ENCODE data around the gene NAALADL2.

NAALADL2 gene

DNA sequence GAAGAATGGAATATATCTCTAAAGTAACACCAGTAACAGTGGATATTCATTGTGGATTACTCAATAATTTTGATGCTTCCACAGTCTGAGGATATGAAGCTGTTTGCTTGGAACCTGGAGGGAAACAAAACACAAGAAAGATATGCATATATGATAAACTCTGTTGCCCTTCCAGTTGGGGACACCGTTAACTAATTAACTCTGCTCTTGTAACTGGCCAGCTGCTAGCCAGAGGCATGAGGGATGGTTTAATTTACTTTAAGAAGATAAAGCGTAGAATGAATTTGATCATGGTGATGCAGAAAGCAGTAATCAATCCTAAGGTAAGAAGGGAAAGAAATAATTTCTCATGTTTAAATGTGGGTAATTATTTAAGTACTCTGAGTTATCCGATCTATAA lies 442.6 kb downstream of the NAALADL2 start:
- no peak for ATAC-seq (ENCODE audit: insufficient read depth, low read depth)
- Histone ChIP-seq H3K27me3 (ENCODE audit: insufficient read depth, low read length, poor library complexity) (no peaks in the 10 kb centered on the region), H3K9ac (ENCODE audit: low read depth, low read length) (no peak overlapping the region), H4K20me1 (ENCODE audit: insufficient read depth, low read length) (no peaks in the 10 kb centered on the region), H3K4me1 (ENCODE audit: insufficient read depth, low read length) (no peaks in the 10 kb centered on the region), H3K36me3 (ENCODE audit: insufficient read depth, low read length) (no peaks in the 10 kb centered on the region), H3K79me2 (ENCODE audit: insufficient read depth, low read length) (no peaks in the 10 kb centered on the region), H3K27ac (ENCODE audit: low read length) (no peak overlapping the region), H3K4me2 (ENCODE audit: insufficient read depth, low read length) (no peak overlapping the region), H3K4me3 (ENCODE audit: low read depth in 1 of 2, low read length in 2 of 2) (no peak overlapping the region), H2AFZ (ENCODE audit: low read depth, low read length) (no peak overlapping the region), H3K9me3 (ENCODE audit: insufficient read depth, low read length, severe bottlenecking) (no peaks in the 10 kb centered on the region)
- TF ChIP-seq, protein P1, sequence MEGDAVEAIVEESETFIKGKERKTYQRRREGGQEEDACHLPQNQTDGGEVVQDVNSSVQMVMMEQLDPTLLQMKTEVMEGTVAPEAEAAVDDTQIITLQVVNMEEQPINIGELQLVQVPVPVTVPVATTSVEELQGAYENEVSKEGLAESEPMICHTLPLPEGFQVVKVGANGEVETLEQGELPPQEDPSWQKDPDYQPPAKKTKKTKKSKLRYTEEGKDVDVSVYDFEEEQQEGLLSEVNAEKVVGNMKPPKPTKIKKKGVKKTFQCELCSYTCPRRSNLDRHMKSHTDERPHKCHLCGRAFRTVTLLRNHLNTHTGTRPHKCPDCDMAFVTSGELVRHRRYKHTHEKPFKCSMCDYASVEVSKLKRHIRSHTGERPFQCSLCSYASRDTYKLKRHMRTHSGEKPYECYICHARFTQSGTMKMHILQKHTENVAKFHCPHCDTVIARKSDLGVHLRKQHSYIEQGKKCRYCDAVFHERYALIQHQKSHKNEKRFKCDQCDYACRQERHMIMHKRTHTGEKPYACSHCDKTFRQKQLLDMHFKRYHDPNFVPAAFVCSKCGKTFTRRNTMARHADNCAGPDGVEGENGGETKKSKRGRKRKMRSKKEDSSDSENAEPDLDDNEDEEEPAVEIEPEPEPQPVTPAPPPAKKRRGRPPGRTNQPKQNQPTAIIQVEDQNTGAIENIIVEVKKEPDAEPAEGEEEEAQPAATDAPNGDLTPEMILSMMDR (IDR thresholded peaks at IDR 0.05; ENCODE audit: borderline replicate concordance, extremely low read depth, low read length, poor library complexity, severe bottlenecking), result no peak
- no peak for TF ChIP-seq EZH2 (IDR thresholded peaks at IDR 0.05; ENCODE audit: borderline replicate concordance, low read depth, low read length, severe bottlenecking)
- no peak for DNase-seq

DNA sequence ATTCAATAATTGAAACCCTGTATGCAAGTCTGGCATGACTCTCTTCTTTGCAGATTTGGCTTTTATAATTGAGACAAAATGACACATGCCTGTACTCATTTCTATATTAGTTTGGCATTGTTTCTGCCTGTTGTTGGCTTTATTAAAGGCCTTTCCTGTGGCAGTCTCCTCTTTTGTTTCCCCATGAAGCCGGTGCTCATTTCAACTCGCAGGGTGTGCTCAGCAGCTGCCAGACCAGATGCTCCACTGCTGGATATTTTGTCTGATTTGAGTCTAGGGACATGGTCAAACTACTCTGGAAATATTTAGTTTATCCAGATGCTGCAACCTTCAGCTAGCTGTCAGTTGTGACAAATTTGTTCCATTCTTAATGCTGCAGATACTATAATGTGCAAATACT lies 445.3 kb downstream of the NAALADL2 start:
- DNase-seq (no peak), ATAC-seq (ENCODE audit: insufficient read depth, low read depth) (no peak)
- H3K9me3 ChIP-seq (ENCODE audit: insufficient read depth, low read length, severe bottlenecking), result no peaks in the 10 kb centered on the region
- H3K4me3 ChIP-seq (ENCODE audit: low read depth in 1 of 2, low read length in 2 of 2), result no peak overlapping the region
- no peak overlapping the region for H3K9ac ChIP-seq (ENCODE audit: low read depth, low read length)
- no peaks in the 10 kb centered on the region for H3K36me3 ChIP-seq (ENCODE audit: insufficient read depth, low read length)
- H2AFZ ChIP-seq (ENCODE audit: low read depth, low read length), result no peak overlapping the region
- H3K79me2 ChIP-seq (ENCODE audit: insufficient read depth, low read length), result no peaks in the 10 kb centered on the region
- H4K20me1 ChIP-seq (ENCODE audit: insufficient read depth, low read length), result no peaks in the 10 kb centered on the region
- no peaks in the 10 kb centered on the region for H3K27me3 ChIP-seq (ENCODE audit: insufficient read depth, low read length, poor library complexity)
- H3K4me1 ChIP-seq (ENCODE audit: insufficient read depth, low read length), result no peaks in the 10 kb centered on the region
- no peak overlapping the region for H3K27ac ChIP-seq (ENCODE audit: low read length)
- no peak overlapping the region for H3K4me2 ChIP-seq (ENCODE audit: insufficient read depth, low read length)
- no peak for TF ChIP-seq EZH2 (IDR thresholded peaks at IDR 0.05; ENCODE audit: borderline replicate concordance, low read depth, low read length, severe bottlenecking)
- TF ChIP-seq, protein P1 (IDR thresholded peaks at IDR 0.05; ENCODE audit: borderline replicate concordance, extremely low read depth, low read length, poor library complexity, severe bottlenecking), result no peak

DNA sequence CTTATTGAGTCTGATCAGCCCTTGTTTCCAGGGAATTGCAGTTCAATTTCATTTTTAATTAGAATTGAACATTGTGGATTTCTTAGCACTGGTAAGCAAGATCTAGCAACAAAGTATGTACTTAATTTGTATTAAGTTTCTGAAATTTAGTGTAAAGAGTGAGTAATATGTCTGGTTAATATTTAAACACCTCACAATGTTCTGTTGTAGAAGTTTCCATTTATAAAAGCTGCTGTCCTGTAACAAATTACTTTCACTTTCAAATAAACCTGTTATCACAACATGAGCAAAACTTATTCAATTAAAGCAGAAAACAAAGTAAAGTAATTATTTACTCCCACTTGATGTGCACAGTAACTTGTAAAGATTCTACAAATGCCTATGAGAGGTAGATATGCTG lies 448.5 kb downstream of the NAALADL2 start:
- H3K4me1 ChIP-seq (ENCODE audit: insufficient read depth, low read length), result no peaks in the 10 kb centered on the region
- DNase-seq (no peak), ATAC-seq (ENCODE audit: insufficient read depth, low read depth) (no peak)
- H2AFZ ChIP-seq (ENCODE audit: low read depth, low read length), result no peak overlapping the region
- no peak overlapping the region for H3K4me2 ChIP-seq (ENCODE audit: insufficient read depth, low read length)
- no peaks in the 10 kb centered on the region for H3K36me3 ChIP-seq (ENCODE audit: insufficient read depth, low read length)
- TF ChIP-seq, protein P1 (IDR thresholded peaks at IDR 0.05; ENCODE audit: borderline replicate concordance, extremely low read depth, low read length, poor library complexity, severe bottlenecking), result no peak
- TF ChIP-seq EZH2 (IDR thresholded peaks at IDR 0.05; ENCODE audit: borderline replicate concordance, low read depth, low read length, severe bottlenecking), result no peak
- H3K9me3 ChIP-seq (ENCODE audit: insufficient read depth, low read length, severe bottlenecking), result no peaks in the 10 kb centered on the region
- no peak overlapping the region for H3K27ac ChIP-seq (ENCODE audit: low read length)
- H3K27me3 ChIP-seq (ENCODE audit: insufficient read depth, low read length, poor library complexity), result no peaks in the 10 kb centered on the region
- no peak overlapping the region for H3K9ac ChIP-seq (ENCODE audit: low read depth, low read length)
- no peaks in the 10 kb centered on the region for H4K20me1 ChIP-seq (ENCODE audit: insufficient read depth, low read length)
- no peaks in the 10 kb centered on the region for H3K79me2 ChIP-seq (ENCODE audit: insufficient read depth, low read length)
- no peak overlapping the region for H3K4me3 ChIP-seq (ENCODE audit: low read depth in 1 of 2, low read length in 2 of 2)

DNA sequence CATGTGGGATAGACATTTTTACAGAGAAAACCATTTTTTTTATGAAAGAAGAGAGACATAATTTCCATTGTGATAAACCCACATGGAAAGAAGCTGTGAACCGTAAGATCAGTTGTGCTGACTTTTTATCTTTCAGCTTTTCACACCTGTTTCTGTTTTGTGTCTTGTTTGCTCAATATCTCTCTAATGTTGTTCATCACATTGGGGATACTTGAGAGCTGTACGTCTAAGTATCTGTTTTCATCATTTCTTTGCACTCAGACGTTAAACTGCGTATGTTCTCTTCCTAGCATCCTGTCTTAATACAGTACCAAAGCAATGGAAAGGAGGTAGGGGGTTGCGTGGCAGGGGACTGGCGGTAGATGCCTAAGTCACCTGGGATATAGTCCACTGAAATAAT lies 449.0 kb downstream of the NAALADL2 start:
- no peak for TF ChIP-seq EZH2 (IDR thresholded peaks at IDR 0.05; ENCODE audit: borderline replicate concordance, low read depth, low read length, severe bottlenecking)
- TF ChIP-seq, protein P1 (IDR thresholded peaks at IDR 0.05; ENCODE audit: borderline replicate concordance, extremely low read depth, low read length, poor library complexity, severe bottlenecking), result no peak
- no peak for ATAC-seq (ENCODE audit: insufficient read depth, low read depth)
- Histone ChIP-seq H3K27ac (ENCODE audit: low read length) (no peak overlapping the region), H3K27me3 (ENCODE audit: insufficient read depth, low read length, poor library complexity) (no peaks in the 10 kb centered on the region), H3K9me3 (ENCODE audit: insufficient read depth, low read length, severe bottlenecking) (no peaks in the 10 kb centered on the region), H3K4me2 (ENCODE audit: insufficient read depth, low read length) (no peak overlapping the region), H3K36me3 (ENCODE audit: insufficient read depth, low read length) (no peaks in the 10 kb centered on the region), H3K4me3 (ENCODE audit: low read depth in 1 of 2, low read length in 2 of 2) (no peak overlapping the region), H2AFZ (ENCODE audit: low read depth, low read length) (no peak overlapping the region), H3K79me2 (ENCODE audit: insufficient read depth, low read length) (no peaks in the 10 kb centered on the region), H4K20me1 (ENCODE audit: insufficient read depth, low read length) (no peaks in the 10 kb centered on the region), H3K4me1 (ENCODE audit: insufficient read depth, low read length) (no peaks in the 10 kb centered on the region), H3K9ac (ENCODE audit: low read depth, low read length) (no peak overlapping the region)
- DNase-seq, result no peak

Data from DND-41 (cell line).